GM12878 (cell line): Measurements from ENCODE around the gene PTCH2. TPM values are rescaled to one million over a fixed set of nuclear protein-coding genes. Genes with fewer than 3 reads are reported as not detected.

Experiments used
- ATAC-seq: fragments of 200-7000 bp; cut with Tn5 transposase; 3 replicates; pipeline ENCODE4 v1.9.1; 2020; ENCODE audit warnings: mild to moderate bottlenecking, moderate library complexity
- BruUV-seq: library from RNA; stranded (reverse); fragments of 400-500 nt; replicated peaks from 2 replicates; lab custom pipeline; 2021; lab: Mats Ljungman, UMichigan
- CTCF ChIA-PET: fragments of 300-600 bp; sonication (Branson Sonifier 250); formaldehyde crosslinking; extraction: SDS; loops from one replicate; lab custom pipeline; 2021; ENCODE audit warnings: inconsistent platforms; lab: Yijun Ruan, JAX
- POLR2A ChIA-PET: fragments of 350-600 bp; formaldehyde crosslinking; extraction: SDS; loops from one replicate; lab custom pipeline; 2021; ENCODE audit warnings: inconsistent platforms; lab: Charles Lee
- RAD21 ChIA-PET: fragments of 300-600 bp; sonication (Branson Sonifier 250); formaldehyde crosslinking; loops from one replicate; lab custom pipeline; 2023; ENCODE audit warnings: antibody characterized with exemption; ENCODE audit not compliant: unreplicated experiment; lab: Charles Lee
- SMC1A ChIA-PET: fragments of 300-600 bp; sonication (Branson Sonifier 250); formaldehyde crosslinking; loops from one replicate; lab custom pipeline; 2023; ENCODE audit not compliant: unreplicated experiment, uncharacterized antibody; lab: Charles Lee
- DNase-seq: peaks from one replicate; pipeline ENCODE4 v3.0.0-alpha.2; 2011; ENCODE audit warnings: low read depth, low spot score
- FAIRE-seq: peaks from 3 replicates; lab custom pipeline; 2011; peaks lifted over from hg19 to GRCh38; lab: Jason Lieb, UNC
- H2AFZ ChIP-seq: 2 replicates; pipeline ENCODE4 v1.6.0; 2011; ENCODE audit warnings: low read depth, low read length, control low read depth; ENCODE audit not compliant: control insufficient read depth
- H3K27ac ChIP-seq: 2 replicates; pipeline ENCODE4 v1.5.1; 2011; ENCODE audit warnings: control low read depth; ENCODE audit not compliant: control insufficient read depth, insufficient read depth
- H3K27me3 ChIP-seq, 2 experiments: replicated peaks in 1 of 2; 2 replicates each; pipeline versions ENCODE4 v1.6.0 to v1.6.1; 2011; ENCODE audit warnings: low read length in 1 of 2; ENCODE audit not compliant: control insufficient read depth in 2 of 2, insufficient read depth in 2 of 2
- H3K36me3 ChIP-seq, 2 experiments: 2 replicates each; pipeline ENCODE4 v1.5.1; 2011; ENCODE audit warnings: low read length in 1 of 2; ENCODE audit not compliant: control insufficient read depth in 2 of 2, insufficient read depth in 2 of 2
- H3K4me1 ChIP-seq: 2 replicates; pipeline ENCODE4 v1.6.1; 2011; ENCODE audit warnings: mild to moderate bottlenecking, low read length, moderate library complexity, mixed read lengths; ENCODE audit not compliant: control insufficient read depth, insufficient read depth
- H3K4me2 ChIP-seq: 2 replicates; pipeline ENCODE4 v1.6.0; 2011; ENCODE audit warnings: control low read depth; ENCODE audit not compliant: control insufficient read depth, insufficient read depth
- H3K4me3 ChIP-seq: fragments of 200-600 bp; sonication (generic); 2 replicates; pipeline ENCODE4 v1.5.1; 2016
- H3K79me2 ChIP-seq: 2 replicates; pipeline ENCODE4 v1.6.0; 2011; ENCODE audit warnings: low read length; ENCODE audit not compliant: control insufficient read depth, insufficient read depth
- H3K9ac ChIP-seq: 2 replicates; pipeline ENCODE4 v1.8.0; 2011; ENCODE audit warnings: low read length, control low read depth, mixed read lengths; ENCODE audit not compliant: control insufficient read depth, insufficient read depth
- H3K9me3 ChIP-seq: replicated peaks from 3 replicates; pipeline ENCODE4 v1.5.1; 2011; ENCODE audit warnings: mild to moderate bottlenecking, low read length; ENCODE audit not compliant: control insufficient read depth, insufficient read depth
- H4K20me1 ChIP-seq: 2 replicates; pipeline ENCODE4 v1.6.0; 2011; ENCODE audit not compliant: control insufficient read depth, insufficient read depth
- BHLHE40 ChIP-seq, 2 experiments: fragments of 450-650 bp in 1 of 2; IDR thresholded peaks; 2 replicates each; pipeline ENCODE4 v1.6.1; 2011 to 2017; ENCODE audit warnings: low read depth in 2 of 2, borderline replicate concordance in 1 of 2, improper control_type of control experiment in 1 of 2, low read length in 1 of 2, mild to moderate bottlenecking in 1 of 2
- EED ChIP-seq: sonication (generic); IDR thresholded peaks from 2 replicates; pipeline ENCODE4 v1.6.1; 2016; ENCODE audit warnings: antibody characterized with exemption, low read depth
- HDAC2 ChIP-seq: fragments of 200-600 bp; sonication (generic); IDR thresholded peaks from 2 replicates; pipeline ENCODE4 v1.6.1; 2017
- IKZF2 ChIP-seq, 2 experiments: fragments of 450-650 bp; IDR thresholded peaks; 2 replicates each; pipeline ENCODE4 v1.6.1; 2017; ENCODE audit warnings: mild to moderate bottlenecking in 2 of 2, moderate library complexity in 2 of 2
- MTA2 ChIP-seq: fragments of 450-650 bp; IDR thresholded peaks from 2 replicates; pipeline ENCODE4 v1.6.1; 2016; ENCODE audit warnings: low read depth, mild to moderate bottlenecking, moderate library complexity
- NR2C1 ChIP-seq: fragments of 450-650 bp; IDR thresholded peaks from 2 replicates; pipeline ENCODE4 v1.6.1; 2017; ENCODE audit warnings: antibody characterized with exemption, mild to moderate bottlenecking, moderate library complexity
- NR2F1 ChIP-seq: fragments of 450-650 bp; conservative IDR thresholded peaks from 2 replicates; pipeline ENCODE4 v1.6.1; 2017; ENCODE audit warnings: mild to moderate bottlenecking
- POLR2A ChIP-seq: IDR thresholded peaks from 2 replicates; pipeline ENCODE4 v1.6.1; 2011; ENCODE audit warnings: low read depth, mild to moderate bottlenecking, low read length
- POLR2AphosphoS2 ChIP-seq: IDR thresholded peaks from 2 replicates; pipeline ENCODE4 v1.6.1; 2011; ENCODE audit warnings: low read depth, mild to moderate bottlenecking, low read length, improper control_type of control experiment, moderate library complexity
- RAD51 ChIP-seq: fragments of 450-650 bp; IDR thresholded peaks from 2 replicates; pipeline ENCODE4 v1.6.1; 2016; ENCODE audit warnings: moderate library complexity, mild to moderate bottlenecking, inconsistent platforms
- RBBP5 ChIP-seq: fragments of 200-600 bp; sonication (generic); conservative IDR thresholded peaks from 2 replicates; pipeline ENCODE4 v1.6.1; 2016
- RELA ChIP-seq: fragments of 450-650 bp; IDR thresholded peaks from 2 replicates; pipeline ENCODE4 v1.8.0; 2014; ENCODE audit warnings: borderline replicate concordance; ENCODE audit not compliant: partially characterized antibody
- SMC3 ChIP-seq: IDR thresholded peaks from 2 replicates; pipeline ENCODE4 v1.6.1; 2011; ENCODE audit warnings: low read length, improper control_type of control experiment, borderline replicate concordance
- SREBF2 ChIP-seq: IDR thresholded peaks from 2 replicates; pipeline ENCODE4 v1.6.1; 2012; ENCODE audit warnings: mild to moderate bottlenecking, low read length
- TAF1 ChIP-seq: IDR thresholded peaks from 2 replicates; pipeline ENCODE4 v1.6.1; 2011; ENCODE audit warnings: mild to moderate bottlenecking, low read depth, low read length, borderline replicate concordance
- WGBS: methylation state at CpG from one replicate; pipeline ENCODE4 v1.1.6; 2016; ENCODE audit warnings: low lambda C conversion rate; ENCODE audit not compliant: insufficient replicate concordance, insufficient coverage; ENCODE audit errors: missing lambda C conversion rate; 5-methylcytosine and 5-hydroxymethylcytosine counted together
- in situ Hi-C: fragments of 300-500 bp; cut with MboI; formaldehyde crosslinking; loops from 9 replicates; pipeline ENCODE4 v1.14.3; 2018; ENCODE audit warnings: mixed read lengths
- intact Hi-C: fragments of 100-400 bp; cut with micrococcal nuclease; formaldehyde crosslinking; loops from one replicate; pipeline ENCODE4 v1.14.2; 2022; ENCODE audit not compliant: unreplicated experiment
- polyA plus RNA-seq, 11 experiments: library from polyadenylated mRNA; depleted of rRNA in 4 of 11; unstranded in 6 of 11; stranded (reverse) in 5 of 11; fragments of >200 nt; fragmentation: Nextera tagmentation in 4 of 11; fragmentation: Illumina TruSeq in 1 of 11; extraction: Ambion mirVana in 4 of 11; extraction: Trizol in 1 of 11; gene quantifications; 1 replicate in 1 of 11; 2 replicates in 10 of 11; pipeline versions ENCODE4 v1.2.1 to v1.2.3, GENCODE V29; 2011 to 2016; ENCODE audit warnings: inconsistent platforms in 2 of 11, missing spikeins in 2 of 11, low read depth in 1 of 11
- total RNA-seq, 4 experiments: library from RNA; depleted of rRNA in 3 of 4; stranded (reverse); fragments of >200 nt in 3 of 4; fragmentation: Illumina TruSeq in 1 of 4; extraction: Trizol in 1 of 4; gene quantifications; 2 replicates each; pipeline versions ENCODE4 v1.2.1 to v1.2.3, GENCODE V29; 2013 to 2021
- TF ChIP-seq, protein P1 (sequence below): fragments of 450-650 bp; IDR thresholded peaks from 2 replicates; pipeline ENCODE4 v1.6.1; 2017; ENCODE audit warnings: mild to moderate bottlenecking
- TF ChIP-seq, protein P2 (sequence below), 3 experiments: IDR thresholded peaks in 2 of 3; conservative IDR thresholded peaks in 1 of 3; 2 replicates each; pipeline ENCODE4 v1.5.1; 2011; ENCODE audit warnings: low read depth in 3 of 3, low read length in 3 of 3, mild to moderate bottlenecking in 3 of 3, control low read depth in 2 of 3, moderate library complexity in 2 of 3, inconsistent platforms in 1 of 3, mixed read lengths in 1 of 3; ENCODE audit not compliant: control insufficient read depth in 2 of 3, insufficient read depth in 1 of 3; ENCODE audit errors: extremely low read depth in 1 of 3
- TF ChIP-seq, protein P3 (sequence below): fragments of 450-650 bp; IDR thresholded peaks from 2 replicates; pipeline ENCODE4 v1.6.1; 2016; ENCODE audit warnings: mild to moderate bottlenecking

PTCH2 gene
- total and polyA plus RNA-seq, 10 of the 15 experiments (the other 5 are each of a cell fraction or from before 2014, with no cell fraction given), result 0.03 to 8.4 (median 0.10) TPM

DNA sequence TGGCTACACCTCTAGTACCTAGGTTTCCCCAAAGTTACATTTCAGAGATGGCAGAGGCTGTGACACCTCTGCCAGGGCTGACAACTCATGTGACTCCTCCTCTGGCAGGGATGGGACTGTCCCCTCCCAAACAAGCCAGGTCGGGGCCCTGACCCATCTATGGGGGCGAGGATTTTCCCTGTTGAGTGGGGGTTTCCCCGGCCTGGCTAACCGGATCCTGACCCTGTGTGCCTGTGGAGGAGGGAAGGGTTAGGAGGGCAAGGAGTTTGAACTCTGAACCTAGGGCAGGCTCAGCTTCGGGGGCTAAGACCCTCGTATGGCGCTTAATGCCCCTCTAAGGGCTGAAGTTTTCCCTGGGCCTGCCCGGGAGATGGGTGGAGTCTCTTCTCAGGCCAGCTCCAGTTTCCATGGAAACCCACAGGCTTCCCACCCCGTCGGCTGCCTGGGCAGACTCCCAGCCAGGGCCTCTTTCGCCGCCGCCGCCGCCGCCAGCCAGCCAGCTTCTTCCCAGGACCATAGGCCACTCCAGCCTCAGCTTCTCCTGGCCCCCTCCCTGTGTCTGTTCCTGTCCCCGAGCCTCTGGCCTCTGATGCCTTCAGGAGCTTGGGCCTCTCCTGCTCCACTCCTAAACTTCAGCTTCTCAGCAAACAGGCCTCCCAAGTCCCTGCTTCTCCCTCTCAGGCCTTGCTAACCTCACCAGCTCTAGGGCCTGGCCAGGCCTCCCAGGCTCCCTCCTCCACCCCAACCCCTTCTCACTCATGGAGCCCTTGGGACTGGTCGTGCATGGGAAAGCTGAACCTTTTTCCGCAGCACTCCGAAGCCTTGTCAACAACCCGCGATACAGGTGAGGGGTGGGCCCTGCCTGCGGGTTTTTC, 34.8 kb downstream of the PTCH2 start, which contains the start of gene BTBD19:
TSS of gene BTBD19 (plus strand) at position 461 of the 875 bp plus-strand sequence. CDS start at position 759, 298 bp downstream.
- FAIRE-seq (no peak), DNase-seq (no peak), ATAC-seq (peak; percentile 51)
- ChIA-PET RAD21 (interaction anchor here (0.5 to 3.5 kb wide), 10 partner anchors 8 to 695 kb away, joined by 3 to 41 read pairs (median 11); partner anchors contain the start of genes HECTD3, PLK3, RNU5D-1 and UROD), CTCF (interaction anchor here (0.8 to 4.1 kb wide), 11 partner anchors 9 to 206 kb away, joined by 3 to 47 read pairs (median 4); partner anchors contain the start of genes BEST4, PLK3 and RNU5D-1), POLR2A (interaction anchor here (0.6 to 5.1 kb wide), 19 partner anchors 8 to 660 kb away, joined by 3 to 59 read pairs (median 5); partner anchors contain the start of genes ARMH1, HECTD3, KIF2C and PLK3), SMC1A (interaction anchor here (0.8 to 4.6 kb wide), 13 partner anchors 8 to 204 kb away, joined by 3 to 52 read pairs (median 4); partner anchors contain the start of genes HECTD3, PLK3, RNU5D-1 and RPS8)
- peaks cover 48% of the 10 kb centered on the region for H3K4me1 ChIP-seq
- peaks cover 3 to 7% of the 10 kb centered on the region in 2 experiments; a peak in 3 of 4 replicates for H3K36me3 ChIP-seq
- 51% methylated on average over 23 of the region's 23 CpGs for WGBS
- H3K27ac ChIP-seq, result peak within 1 kb of the TSS; percentile 95
- H3K27me3 ChIP-seq, result no peaks in the 10 kb centered on the region
- intact Hi-C loops, result no loop called here
- H3K9ac ChIP-seq, result peak within 1 kb of the TSS; percentile 75
- H3K79me2 ChIP-seq, result no peaks in the 10 kb centered on the region; the same call in 1 of the 2 replicates
- H4K20me1 ChIP-seq, result no peaks in the 10 kb centered on the region
- no peak within 1 kb of the TSS for H3K4me3 ChIP-seq
- no TSS peak for BruUV-seq
- in situ Hi-C loops, result loop anchor here (5.0 kb wide), 1 partner anchor 76 kb away; the partner anchor contains the start of gene RNU5D-1
- no peaks in the 10 kb centered on the region for H3K9me3 ChIP-seq
- H2AFZ ChIP-seq, result peak within 1 kb of the TSS; percentile 70
- peak within 1 kb of the TSS; percentile 71 for H3K4me2 ChIP-seq
- TF ChIP-seq, protein P1, sequence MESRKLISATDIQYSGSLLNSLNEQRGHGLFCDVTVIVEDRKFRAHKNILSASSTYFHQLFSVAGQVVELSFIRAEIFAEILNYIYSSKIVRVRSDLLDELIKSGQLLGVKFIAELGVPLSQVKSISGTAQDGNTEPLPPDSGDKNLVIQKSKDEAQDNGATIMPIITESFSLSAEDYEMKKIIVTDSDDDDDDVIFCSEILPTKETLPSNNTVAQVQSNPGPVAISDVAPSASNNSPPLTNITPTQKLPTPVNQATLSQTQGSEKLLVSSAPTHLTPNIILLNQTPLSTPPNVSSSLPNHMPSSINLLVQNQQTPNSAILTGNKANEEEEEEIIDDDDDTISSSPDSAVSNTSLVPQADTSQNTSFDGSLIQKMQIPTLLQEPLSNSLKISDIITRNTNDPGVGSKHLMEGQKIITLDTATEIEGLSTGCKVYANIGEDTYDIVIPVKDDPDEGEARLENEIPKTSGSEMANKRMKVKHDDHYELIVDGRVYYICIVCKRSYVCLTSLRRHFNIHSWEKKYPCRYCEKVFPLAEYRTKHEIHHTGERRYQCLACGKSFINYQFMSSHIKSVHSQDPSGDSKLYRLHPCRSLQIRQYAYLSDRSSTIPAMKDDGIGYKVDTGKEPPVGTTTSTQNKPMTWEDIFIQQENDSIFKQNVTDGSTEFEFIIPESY, result peak; percentile 79
- TF ChIP-seq RAD51 (peak; percentile 35; the same call in 1 of the 2 replicates), RELA (peak; percentile 68), HDAC2 (no peak), NR2F1 (peak; percentile 93), IKZF2 (IDR thresholded peaks at IDR 0.05) (peak in 1 of 2 experiments; percentile 55; a peak in 2 of 4 replicates), BHLHE40 (IDR thresholded peaks at IDR 0.05; ENCODE audit: borderline replicate concordance in 1 of 2, low read depth in 2 of 2, low read length in 1 of 2) (peak in 1 of 2 experiments; percentile 33; a peak in 1 of 4 replicates), POLR2A (peak; percentile 4; the same call in 1 of the 2 replicates), MTA2 (0 out of 2 replicates have a peak, but pooled peaks have one; percentile 13), TAF1 (no peak), SMC3 (no peak), EED (peak; percentile 65; the same call in 1 of the 2 replicates), RBBP5 (no peak), NR2C1 (peak; percentile 72), POLR2AphosphoS2 (no peak), SREBF2 (no peak)
- TF ChIP-seq, protein P2, sequence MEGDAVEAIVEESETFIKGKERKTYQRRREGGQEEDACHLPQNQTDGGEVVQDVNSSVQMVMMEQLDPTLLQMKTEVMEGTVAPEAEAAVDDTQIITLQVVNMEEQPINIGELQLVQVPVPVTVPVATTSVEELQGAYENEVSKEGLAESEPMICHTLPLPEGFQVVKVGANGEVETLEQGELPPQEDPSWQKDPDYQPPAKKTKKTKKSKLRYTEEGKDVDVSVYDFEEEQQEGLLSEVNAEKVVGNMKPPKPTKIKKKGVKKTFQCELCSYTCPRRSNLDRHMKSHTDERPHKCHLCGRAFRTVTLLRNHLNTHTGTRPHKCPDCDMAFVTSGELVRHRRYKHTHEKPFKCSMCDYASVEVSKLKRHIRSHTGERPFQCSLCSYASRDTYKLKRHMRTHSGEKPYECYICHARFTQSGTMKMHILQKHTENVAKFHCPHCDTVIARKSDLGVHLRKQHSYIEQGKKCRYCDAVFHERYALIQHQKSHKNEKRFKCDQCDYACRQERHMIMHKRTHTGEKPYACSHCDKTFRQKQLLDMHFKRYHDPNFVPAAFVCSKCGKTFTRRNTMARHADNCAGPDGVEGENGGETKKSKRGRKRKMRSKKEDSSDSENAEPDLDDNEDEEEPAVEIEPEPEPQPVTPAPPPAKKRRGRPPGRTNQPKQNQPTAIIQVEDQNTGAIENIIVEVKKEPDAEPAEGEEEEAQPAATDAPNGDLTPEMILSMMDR (IDR thresholded peaks at IDR 0.05 in 2 of 3, conservative IDR thresholded peaks at IDR 0.05 in 1 of 3; ENCODE audit: control insufficient read depth in 2 of 3, extremely low read depth in 1 of 3, insufficient read depth in 1 of 3, low read depth in 3 of 3, low read length in 3 of 3), result no peak
- TF ChIP-seq, protein P3, sequence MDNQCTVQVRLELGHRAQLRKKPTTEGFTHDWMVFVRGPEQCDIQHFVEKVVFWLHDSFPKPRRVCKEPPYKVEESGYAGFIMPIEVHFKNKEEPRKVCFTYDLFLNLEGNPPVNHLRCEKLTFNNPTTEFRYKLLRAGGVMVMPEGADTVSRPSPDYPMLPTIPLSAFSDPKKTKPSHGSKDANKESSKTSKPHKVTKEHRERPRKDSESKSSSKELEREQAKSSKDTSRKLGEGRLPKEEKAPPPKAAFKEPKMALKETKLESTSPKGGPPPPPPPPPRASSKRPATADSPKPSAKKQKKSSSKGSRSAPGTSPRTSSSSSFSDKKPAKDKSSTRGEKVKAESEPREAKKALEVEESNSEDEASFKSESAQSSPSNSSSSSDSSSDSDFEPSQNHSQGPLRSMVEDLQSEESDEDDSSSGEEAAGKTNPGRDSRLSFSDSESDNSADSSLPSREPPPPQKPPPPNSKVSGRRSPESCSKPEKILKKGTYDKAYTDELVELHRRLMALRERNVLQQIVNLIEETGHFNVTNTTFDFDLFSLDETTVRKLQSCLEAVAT, result peak; percentile 69; the same call in 1 of the 2 replicates
